DOHH2 (cell line): Measurements from ENCODE around the gene TMEM61.

ENCODE experiments used
- H3F3A ChIP-seq: fragments of 200-600 bp; sonication (generic), shearing (Covaris generic); 2 replicates; pipeline ENCODE4 v1.6.0; 2016; ENCODE audit warnings: antibody characterized with exemption, mild to moderate bottlenecking; ENCODE audit not compliant: control insufficient read depth, insufficient read depth
- H3K27ac ChIP-seq: fragments of 200-600 bp; sonication (generic); 2 replicates; pipeline ENCODE4 v1.5.1; 2014; ENCODE audit warnings: low read depth, mild to moderate bottlenecking, low read length, moderate library complexity
- H3K27me3 ChIP-seq: fragments of 200-600 bp; sonication (generic); 2 replicates; pipeline ENCODE4 v1.6.1; 2014; ENCODE audit warnings: mild to moderate bottlenecking, low read length, mixed read lengths; ENCODE audit not compliant: control insufficient read depth
- H3K36me3 ChIP-seq: fragments of 200-600 bp; sonication (generic); 2 replicates; pipeline ENCODE4 v1.6.1; 2014; ENCODE audit warnings: mild to moderate bottlenecking, low read length, moderate library complexity, mixed read lengths; ENCODE audit not compliant: control insufficient read depth
- H3K4me1 ChIP-seq: fragments of 200-600 bp; sonication (generic); 2 replicates; pipeline ENCODE4 v1.6.1; 2014; ENCODE audit warnings: mild to moderate bottlenecking, low read length, mixed read lengths; ENCODE audit not compliant: control insufficient read depth
- H3K4me2 ChIP-seq: fragments of 200-600 bp; sonication (generic); 2 replicates; pipeline ENCODE4 v1.6.0; 2014; ENCODE audit warnings: mild to moderate bottlenecking, low read length, moderate library complexity
- H3K4me3 ChIP-seq: fragments of 200-600 bp; sonication (generic); 2 replicates; pipeline ENCODE4 v1.5.1; 2014; ENCODE audit warnings: mild to moderate bottlenecking, low read length, mixed read lengths
- H3K79me2 ChIP-seq: fragments of 200-600 bp; sonication (generic); 2 replicates; pipeline ENCODE4 v1.6.1; 2014; ENCODE audit warnings: mild to moderate bottlenecking, low read length, mixed read lengths; ENCODE audit not compliant: control insufficient read depth
- H3K9me2 ChIP-seq: fragments of 200-600 bp; sonication (generic); replicated peaks from 2 replicates; pipeline ENCODE4 v1.6.1; 2014; ENCODE audit warnings: mild to moderate bottlenecking, low read length, mixed read lengths; ENCODE audit not compliant: control insufficient read depth
- H3K9me3 ChIP-seq: fragments of 200-600 bp; sonication (generic); 2 replicates; pipeline ENCODE4 v1.6.1; 2014; ENCODE audit warnings: antibody characterized with exemption, low read length, mixed read lengths; ENCODE audit not compliant: control insufficient read depth, insufficient read depth
- H4K20me1 ChIP-seq: fragments of 200-600 bp; sonication (generic); 2 replicates; pipeline ENCODE4 v1.6.0; 2014; ENCODE audit warnings: low read depth, mild to moderate bottlenecking, antibody characterized with exemption, low read length, moderate library complexity; ENCODE audit not compliant: control insufficient read depth, insufficient read depth
- EZH2phosphoT487 ChIP-seq: fragments of 200-600 bp; sonication (generic); IDR thresholded peaks from 2 replicates; pipeline ENCODE4 v1.6.1; 2017; ENCODE audit warnings: borderline replicate concordance, mild to moderate bottlenecking, antibody characterized with exemption, low read length, moderate library complexity, mixed read lengths
- TF ChIP-seq, protein P1 (sequence below): fragments of 200-600 bp; sonication (generic); IDR thresholded peaks from one replicate; pipeline ENCODE4 v1.5.1; 2014; ENCODE audit warnings: antibody characterized with exemption, mild to moderate bottlenecking, low read depth, low read length; ENCODE audit not compliant: poor library complexity, severe bottlenecking

TMEM61 gene

GRCh38 chr1:55005351-55006140 lies 25.1 kb downstream of the TMEM61 start:
- Histone ChIP-seq H3K9me3 (no peaks in the 10 kb centered on the region), H3K79me2 (no peaks in the 10 kb centered on the region), H3K9me2 (no peaks in the 10 kb centered on the region), H3K4me1 (no peaks in the 10 kb centered on the region), H3K4me2 (no peak overlapping the region), H4K20me1 (no peaks in the 10 kb centered on the region), H3K4me3 (no peak overlapping the region), H3F3A (no peaks in the 10 kb centered on the region), H3K36me3 (no peaks in the 10 kb centered on the region), H3K27ac (no peak overlapping the region), H3K27me3 (peaks cover 4% of the 10 kb centered on the region; the same call in 1 of the 2 replicates)
- TF ChIP-seq EZH2phosphoT487: no peak
- TF ChIP-seq, protein P1, sequence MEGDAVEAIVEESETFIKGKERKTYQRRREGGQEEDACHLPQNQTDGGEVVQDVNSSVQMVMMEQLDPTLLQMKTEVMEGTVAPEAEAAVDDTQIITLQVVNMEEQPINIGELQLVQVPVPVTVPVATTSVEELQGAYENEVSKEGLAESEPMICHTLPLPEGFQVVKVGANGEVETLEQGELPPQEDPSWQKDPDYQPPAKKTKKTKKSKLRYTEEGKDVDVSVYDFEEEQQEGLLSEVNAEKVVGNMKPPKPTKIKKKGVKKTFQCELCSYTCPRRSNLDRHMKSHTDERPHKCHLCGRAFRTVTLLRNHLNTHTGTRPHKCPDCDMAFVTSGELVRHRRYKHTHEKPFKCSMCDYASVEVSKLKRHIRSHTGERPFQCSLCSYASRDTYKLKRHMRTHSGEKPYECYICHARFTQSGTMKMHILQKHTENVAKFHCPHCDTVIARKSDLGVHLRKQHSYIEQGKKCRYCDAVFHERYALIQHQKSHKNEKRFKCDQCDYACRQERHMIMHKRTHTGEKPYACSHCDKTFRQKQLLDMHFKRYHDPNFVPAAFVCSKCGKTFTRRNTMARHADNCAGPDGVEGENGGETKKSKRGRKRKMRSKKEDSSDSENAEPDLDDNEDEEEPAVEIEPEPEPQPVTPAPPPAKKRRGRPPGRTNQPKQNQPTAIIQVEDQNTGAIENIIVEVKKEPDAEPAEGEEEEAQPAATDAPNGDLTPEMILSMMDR: no peak

DNA sequence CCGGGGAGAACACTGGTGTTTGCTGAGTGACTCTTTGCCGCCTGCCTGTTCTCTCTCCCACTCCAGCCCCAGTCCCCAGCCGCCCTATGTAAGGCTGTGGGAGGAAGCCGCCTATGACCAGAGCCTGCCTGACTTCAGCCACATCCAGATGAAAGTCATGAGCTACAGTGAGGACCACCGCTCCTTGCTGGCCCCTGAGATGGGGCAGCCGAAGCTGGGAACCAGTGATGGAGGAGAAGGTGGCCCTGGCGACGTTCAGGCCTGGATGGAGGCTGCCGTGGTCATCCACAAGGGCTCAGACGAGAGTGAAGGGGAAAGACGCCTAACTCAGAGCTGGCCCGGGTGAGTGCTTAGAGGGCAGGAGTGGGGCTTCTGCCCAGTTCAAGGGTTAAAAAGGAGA lies 26.5 kb downstream of the TMEM61 start:
- Histone ChIP-seq H3K27me3 (0 out of 2 replicates have a peak, but pooled peaks cover 3% of the 10 kb centered on the region), H3K79me2 (no peaks in the 10 kb centered on the region), H3F3A (no peaks in the 10 kb centered on the region), H3K4me1 (no peaks in the 10 kb centered on the region), H3K36me3 (no peaks in the 10 kb centered on the region), H3K9me2 (no peaks in the 10 kb centered on the region), H3K4me2 (no peak overlapping the region), H4K20me1 (no peaks in the 10 kb centered on the region), H3K9me3 (no peaks in the 10 kb centered on the region), H3K27ac (no peak overlapping the region), H3K4me3 (no peak overlapping the region)
- TF ChIP-seq, protein P1: no peak
- TF ChIP-seq EZH2phosphoT487: no peak

DNA sequence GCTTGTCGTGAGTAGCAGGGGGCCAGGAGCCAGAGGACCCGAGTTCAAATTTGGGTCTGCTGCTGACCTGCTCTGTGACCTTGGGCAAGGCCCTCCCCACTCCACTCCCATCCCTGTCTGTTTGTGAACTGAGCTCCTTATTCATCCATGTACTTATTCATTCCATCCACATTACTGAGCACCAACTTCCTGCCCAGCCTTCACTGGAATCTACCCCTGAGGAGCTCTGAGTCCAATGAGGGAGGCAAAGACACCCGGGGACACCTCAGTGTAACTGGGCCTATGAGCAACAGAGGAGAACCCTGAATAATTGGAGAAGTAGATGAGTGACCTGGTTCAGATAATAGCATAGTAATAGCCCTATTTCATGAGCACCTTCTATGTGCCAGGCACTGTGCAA lies 27.2 kb downstream of the TMEM61 start:
- H3K9me3 ChIP-seq: no peaks in the 10 kb centered on the region
- H3K4me1 ChIP-seq: no peaks in the 10 kb centered on the region
- no peak overlapping the region for H3K4me2 ChIP-seq
- H4K20me1 ChIP-seq: no peaks in the 10 kb centered on the region
- H3K27me3 ChIP-seq: no peaks in the 10 kb centered on the region
- no peaks in the 10 kb centered on the region for H3K36me3 ChIP-seq
- no peak overlapping the region for H3K27ac ChIP-seq
- TF ChIP-seq, protein P1: no peak
- no peak for TF ChIP-seq EZH2phosphoT487
- H3K79me2 ChIP-seq: no peaks in the 10 kb centered on the region
- no peak overlapping the region for H3K4me3 ChIP-seq
- no peaks in the 10 kb centered on the region for H3K9me2 ChIP-seq
- no peaks in the 10 kb centered on the region for H3F3A ChIP-seq
